ENCODE measurements around the gene CRACR2A.

DNA sequence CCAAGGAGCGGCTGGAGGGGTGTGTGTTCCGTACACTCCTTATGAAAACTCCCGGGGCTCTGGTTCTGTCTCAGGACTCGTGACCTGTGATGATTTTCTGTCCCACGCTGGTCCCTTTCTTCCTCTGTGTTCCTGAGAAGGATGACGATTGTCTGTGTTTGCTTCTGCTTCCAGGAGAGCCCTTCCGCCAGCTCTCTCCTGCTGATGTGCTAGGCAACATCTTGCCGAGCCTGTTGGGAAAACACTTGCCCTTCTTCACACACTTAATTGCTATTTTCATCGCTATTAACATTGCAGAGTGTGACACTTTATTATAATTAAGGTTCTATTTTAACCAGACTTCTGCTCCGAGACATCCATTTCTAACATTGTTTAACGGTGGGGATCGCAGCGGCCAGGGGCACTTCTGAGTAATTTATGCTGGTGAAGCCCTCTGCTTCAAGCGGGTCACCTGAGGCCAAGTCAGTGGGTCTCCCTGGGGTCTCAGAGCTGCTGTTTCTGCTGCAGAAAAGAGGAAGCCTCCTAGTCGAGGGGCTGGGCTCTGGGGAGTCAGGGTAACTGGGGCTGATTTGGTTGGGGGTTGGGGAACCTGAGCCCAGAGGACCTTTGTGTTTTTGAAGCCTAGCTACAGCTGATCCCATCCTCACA lies 173.3 kb downstream of the CRACR2A start:
- TF ChIP-seq MXI1 (IDR thresholded peaks at IDR 0.05; ENCODE audit: borderline replicate concordance, low read depth, low read length) = no peak
- TF ChIP-seq, protein P1, sequence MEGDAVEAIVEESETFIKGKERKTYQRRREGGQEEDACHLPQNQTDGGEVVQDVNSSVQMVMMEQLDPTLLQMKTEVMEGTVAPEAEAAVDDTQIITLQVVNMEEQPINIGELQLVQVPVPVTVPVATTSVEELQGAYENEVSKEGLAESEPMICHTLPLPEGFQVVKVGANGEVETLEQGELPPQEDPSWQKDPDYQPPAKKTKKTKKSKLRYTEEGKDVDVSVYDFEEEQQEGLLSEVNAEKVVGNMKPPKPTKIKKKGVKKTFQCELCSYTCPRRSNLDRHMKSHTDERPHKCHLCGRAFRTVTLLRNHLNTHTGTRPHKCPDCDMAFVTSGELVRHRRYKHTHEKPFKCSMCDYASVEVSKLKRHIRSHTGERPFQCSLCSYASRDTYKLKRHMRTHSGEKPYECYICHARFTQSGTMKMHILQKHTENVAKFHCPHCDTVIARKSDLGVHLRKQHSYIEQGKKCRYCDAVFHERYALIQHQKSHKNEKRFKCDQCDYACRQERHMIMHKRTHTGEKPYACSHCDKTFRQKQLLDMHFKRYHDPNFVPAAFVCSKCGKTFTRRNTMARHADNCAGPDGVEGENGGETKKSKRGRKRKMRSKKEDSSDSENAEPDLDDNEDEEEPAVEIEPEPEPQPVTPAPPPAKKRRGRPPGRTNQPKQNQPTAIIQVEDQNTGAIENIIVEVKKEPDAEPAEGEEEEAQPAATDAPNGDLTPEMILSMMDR (conservative IDR thresholded peaks at IDR 0.05; ENCODE audit: low read depth, low read length) = no peak
- TF ChIP-seq POLR2A (IDR thresholded peaks at IDR 0.05; ENCODE audit: low read depth, low read length) = no peak
- TF ChIP-seq MAFK (IDR thresholded peaks at IDR 0.05; ENCODE audit: low read depth, low read length) = no peak
- TF ChIP-seq MAZ (IDR thresholded peaks at IDR 0.05; ENCODE audit: borderline replicate concordance, low read depth, low read length) = no peak
- no peak for TF ChIP-seq RAD21 (IDR thresholded peaks at IDR 0.05; ENCODE audit: low read length)
- no peak for TF ChIP-seq RFX5 (IDR thresholded peaks at IDR 0.05; ENCODE audit: low read depth, low read length)
- no peak for TF ChIP-seq SMC3 (IDR thresholded peaks at IDR 0.05; ENCODE audit: low read depth, low read length)

Measured in IMR-90 (cell line).